K562 (cell line): ENCODE data around the gene VKORC1. TPM values are rescaled to one million over a fixed set of nuclear protein-coding genes. Genes with fewer than 3 reads are reported as not detected.
A peak's percentile ranks its signal among the peaks of the same experiment; 100 is the strongest.

Source experiments
- ATF7 ChIP-seq: fragments of 450-650 bp; IDR thresholded peaks from 2 replicates; pipeline ENCODE4 v1.7.1; 2014; ENCODE audit warnings: mild to moderate bottlenecking, moderate library complexity
- BMI1 ChIP-seq: fragments of 150-350 bp; IDR thresholded peaks from 2 replicates; pipeline ENCODE4 v1.6.1; 2014; ENCODE audit warnings: low read length
- COPS2 ChIP-seq: fragments of 450-650 bp; conservative IDR thresholded peaks from 2 replicates; pipeline ENCODE4 v1.6.1; 2016; ENCODE audit warnings: mild to moderate bottlenecking, moderate library complexity
- GABPB2 ChIP-seq: fragments of 250-450 bp; sonication (Bioruptor Pico); conservative IDR thresholded peaks from 2 replicates; pipeline ENCODE4 v1.5.1; 2021; ENCODE audit warnings: mild to moderate bottlenecking
- HOXB6 ChIP-seq: fragments of 250-450 bp; sonication (Bioruptor Pico); IDR thresholded peaks from 2 replicates; pipeline ENCODE4 v1.5.1; 2022; ENCODE audit warnings: mild to moderate bottlenecking, borderline replicate concordance
- KHSRP ChIP-seq: fragments of 450-650 bp; IDR thresholded peaks from 2 replicates; pipeline ENCODE4 v1.6.1; 2017
- KLF6 ChIP-seq: fragments of 250-450 bp; sonication (Bioruptor Pico); IDR thresholded peaks from 2 replicates; pipeline ENCODE4 v1.4.0; 2020; ENCODE audit warnings: mild to moderate bottlenecking, moderate library complexity, borderline replicate concordance
- POLR2B ChIP-seq: fragments of 450-650 bp; IDR thresholded peaks from 2 replicates; pipeline ENCODE4 v1.6.1; 2018; ENCODE audit warnings: low read depth; ENCODE audit not compliant: partially characterized antibody
- ZBTB1 ChIP-seq: sonication (generic); formaldehyde crosslinking; IDR thresholded peaks from 2 replicates; pipeline ENCODE4 v1.8.1; 2023; ENCODE audit warnings: missing genetic modification reagents, low read depth, mild to moderate bottlenecking, borderline replicate concordance
- ZNF354B ChIP-seq: fragments of 250-450 bp; sonication (Bioruptor Pico); IDR thresholded peaks from 2 replicates; pipeline ENCODE4 v1.4.0; 2020
- polyA plus RNA-seq, 8 experiments: library from polyadenylated mRNA; depleted of rRNA in 4 of 8; stranded (reverse) in 5 of 8; unstranded in 3 of 8; fragments of >200 nt; fragmentation: Nextera tagmentation in 2 of 8; fragmentation: Illumina TruSeq in 1 of 8; extraction: Ambion mirVana in 2 of 8; extraction: Trizol in 1 of 8; gene quantifications; 2 replicates each; pipeline versions ENCODE4 v1.2.1 to v1.2.3, GENCODE V29; 2011 to 2014; ENCODE audit warnings: inconsistent platforms in 1 of 8, missing spikeins in 1 of 8
- total RNA-seq, 7 experiments: library from RNA; depleted of rRNA in 6 of 7; stranded (reverse); fragments of >200 nt in 6 of 7; fragmentation: Illumina TruSeq in 2 of 7; extraction: Trizol in 2 of 7; gene quantifications; 2 replicates each; pipeline versions ENCODE4 v1.2.1 to v1.2.3, GENCODE V29; 2011 to 2021; ENCODE audit warnings: low replicate concordance in 1 of 7
- TF ChIP-seq, protein P1 (sequence below): fragments of 250-450 bp; sonication (Bioruptor Pico); IDR thresholded peaks from 2 replicates; pipeline ENCODE4 v1.8.0; 2022; ENCODE audit warnings: moderate library complexity, mild to moderate bottlenecking, inconsistent platforms
- TF ChIP-seq, protein P2 (sequence below), 2 experiments: fragments of 450-650 bp in 1 of 2; sonication (generic) in 1 of 2; formaldehyde crosslinking in 1 of 2; IDR thresholded peaks in 1 of 2; conservative IDR thresholded peaks in 1 of 2; 2 replicates each; pipeline versions ENCODE4 v1.6.1 to v1.8.1; 2016 to 2023; ENCODE audit warnings: mild to moderate bottlenecking in 2 of 2, moderate library complexity in 2 of 2, inconsistent platforms in 1 of 2, missing genetic modification reagents in 1 of 2
- TF ChIP-seq, protein P3 (sequence below): sonication (generic); formaldehyde crosslinking; IDR thresholded peaks from 2 replicates; pipeline ENCODE4 v1.8.1; 2023; ENCODE audit warnings: mild to moderate bottlenecking, missing genetic modification reagents
- TF ChIP-seq, protein P4 (sequence below): sonication (generic); formaldehyde crosslinking; IDR thresholded peaks from 2 replicates; pipeline ENCODE4 v1.8.0; 2022; ENCODE audit warnings: missing genetic modification reagents, mild to moderate bottlenecking, moderate library complexity, borderline replicate concordance
- TF ChIP-seq, protein P5 (sequence below), 2 experiments: fragments of 150-350 bp in 1 of 2; IDR thresholded peaks; 2 replicates each; pipeline ENCODE4 v1.6.1; 2012 to 2016; ENCODE audit warnings: low read depth in 2 of 2, low read length in 2 of 2, mild to moderate bottlenecking in 1 of 2, moderate library complexity in 1 of 2
- TF ChIP-seq, protein P6 (sequence below): IDR thresholded peaks from 2 replicates; pipeline ENCODE4 v1.6.1; 2014; ENCODE audit warnings: antibody characterized with exemption

The VKORC1 gene
- total and polyA plus RNA-seq, 9 of the 15 experiments (the other 6 are each of a cell fraction or from before 2014, with no cell fraction given), result 30.0 to 119 (median 62.1) TPM

DNA sequence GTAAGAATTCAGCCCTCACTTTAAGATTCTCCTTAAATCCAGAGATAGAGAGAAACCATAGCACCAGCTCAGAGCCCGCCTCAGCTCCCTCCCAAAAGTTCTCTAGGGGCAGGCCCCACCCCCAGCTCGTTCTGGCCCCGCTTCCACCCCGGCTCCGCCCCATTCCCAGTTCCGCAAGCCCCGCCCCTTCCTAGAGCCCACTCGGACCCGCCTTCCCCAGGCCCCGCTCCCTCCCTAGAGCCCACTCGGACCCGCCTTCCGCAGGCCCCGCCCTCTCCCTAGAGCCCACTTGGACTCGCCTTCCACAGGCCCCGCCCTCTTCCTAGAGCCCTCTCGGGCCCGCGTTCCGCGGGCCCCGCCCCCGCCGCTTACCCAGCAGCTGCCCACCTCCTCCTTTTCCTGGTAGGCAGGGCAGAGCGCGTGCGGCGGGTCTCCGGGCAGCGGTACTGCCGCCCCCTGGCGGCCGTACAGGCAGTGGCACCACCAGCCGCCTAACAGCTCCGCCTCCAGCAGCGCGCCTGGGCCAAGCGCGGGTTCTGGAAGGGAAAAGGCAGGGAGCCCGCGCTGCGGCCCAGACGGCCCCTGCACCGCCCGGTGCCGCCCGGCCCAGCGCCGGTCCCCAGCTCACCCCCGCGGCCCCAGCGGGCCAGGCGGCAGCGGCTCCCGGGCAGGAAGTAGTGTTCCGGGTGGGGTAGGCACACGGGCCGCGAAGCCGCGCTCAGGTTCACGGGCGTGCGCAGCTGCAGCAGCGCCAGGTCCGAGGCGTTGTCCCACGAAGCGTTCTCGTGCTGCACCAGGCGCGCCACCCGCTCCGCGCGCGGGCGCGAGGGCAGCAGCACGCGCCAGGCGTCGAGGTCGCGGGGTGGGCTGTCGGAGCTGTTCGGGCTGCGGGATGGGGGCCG, 47.8 kb upstream of the VKORC1 start (continued):
- TF ChIP-seq, protein P1, sequence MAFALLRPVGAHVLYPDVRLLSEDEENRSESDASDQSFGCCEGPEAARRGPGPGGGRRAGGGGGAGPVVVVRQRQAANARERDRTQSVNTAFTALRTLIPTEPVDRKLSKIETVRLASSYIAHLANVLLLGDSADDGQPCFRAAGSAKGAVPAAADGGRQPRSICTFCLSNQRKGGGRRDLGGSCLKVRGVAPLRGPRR, result no peak
- TF ChIP-seq, protein P2, sequence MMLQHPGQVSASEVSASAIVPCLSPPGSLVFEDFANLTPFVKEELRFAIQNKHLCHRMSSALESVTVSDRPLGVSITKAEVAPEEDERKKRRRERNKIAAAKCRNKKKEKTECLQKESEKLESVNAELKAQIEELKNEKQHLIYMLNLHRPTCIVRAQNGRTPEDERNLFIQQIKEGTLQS (IDR thresholded peaks at IDR 0.05), result no peak
- TF ChIP-seq, protein P2 (CRISPR knock-in tag; conservative IDR thresholded peaks at IDR 0.05), result no peak
- peak; percentile 64; the same call in 1 of the 2 replicates for TF ChIP-seq ATF7
- no peak for TF ChIP-seq HOXB6
- TF ChIP-seq, protein P3, sequence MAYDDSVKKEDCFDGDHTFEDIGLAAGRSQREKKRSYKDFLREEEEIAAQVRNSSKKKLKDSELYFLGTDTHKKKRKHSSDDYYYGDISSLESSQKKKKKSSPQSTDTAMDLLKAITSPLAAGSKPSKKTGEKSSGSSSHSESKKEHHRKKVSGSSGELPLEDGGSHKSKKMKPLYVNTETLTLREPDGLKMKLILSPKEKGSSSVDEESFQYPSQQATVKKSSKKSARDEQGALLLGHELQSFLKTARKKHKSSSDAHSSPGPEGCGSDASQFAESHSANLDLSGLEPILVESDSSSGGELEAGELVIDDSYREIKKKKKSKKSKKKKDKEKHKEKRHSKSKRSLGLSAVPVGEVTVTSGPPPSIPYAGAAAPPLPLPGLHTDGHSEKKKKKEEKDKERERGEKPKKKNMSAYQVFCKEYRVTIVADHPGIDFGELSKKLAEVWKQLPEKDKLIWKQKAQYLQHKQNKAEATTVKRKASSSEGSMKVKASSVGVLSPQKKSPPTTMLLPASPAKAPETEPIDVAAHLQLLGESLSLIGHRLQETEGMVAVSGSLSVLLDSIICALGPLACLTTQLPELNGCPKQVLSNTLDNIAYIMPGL, result no peak
- TF ChIP-seq POLR2B, result no peak
- no peak for TF ChIP-seq ZNF354B (CRISPR knock-in tag)
- no peak for TF ChIP-seq BMI1
- TF ChIP-seq GABPB2 (CRISPR knock-in tag), result no peak
- TF ChIP-seq, protein P4, sequence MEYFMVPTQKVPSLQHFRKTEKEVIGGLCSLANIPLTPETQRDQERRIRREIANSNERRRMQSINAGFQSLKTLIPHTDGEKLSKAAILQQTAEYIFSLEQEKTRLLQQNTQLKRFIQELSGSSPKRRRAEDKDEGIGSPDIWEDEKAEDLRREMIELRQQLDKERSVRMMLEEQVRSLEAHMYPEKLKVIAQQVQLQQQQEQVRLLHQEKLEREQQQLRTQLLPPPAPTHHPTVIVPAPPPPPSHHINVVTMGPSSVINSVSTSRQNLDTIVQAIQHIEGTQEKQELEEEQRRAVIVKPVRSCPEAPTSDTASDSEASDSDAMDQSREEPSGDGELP, result peak; percentile 94
- TF ChIP-seq KHSRP, result no peak
- TF ChIP-seq, protein P5, sequence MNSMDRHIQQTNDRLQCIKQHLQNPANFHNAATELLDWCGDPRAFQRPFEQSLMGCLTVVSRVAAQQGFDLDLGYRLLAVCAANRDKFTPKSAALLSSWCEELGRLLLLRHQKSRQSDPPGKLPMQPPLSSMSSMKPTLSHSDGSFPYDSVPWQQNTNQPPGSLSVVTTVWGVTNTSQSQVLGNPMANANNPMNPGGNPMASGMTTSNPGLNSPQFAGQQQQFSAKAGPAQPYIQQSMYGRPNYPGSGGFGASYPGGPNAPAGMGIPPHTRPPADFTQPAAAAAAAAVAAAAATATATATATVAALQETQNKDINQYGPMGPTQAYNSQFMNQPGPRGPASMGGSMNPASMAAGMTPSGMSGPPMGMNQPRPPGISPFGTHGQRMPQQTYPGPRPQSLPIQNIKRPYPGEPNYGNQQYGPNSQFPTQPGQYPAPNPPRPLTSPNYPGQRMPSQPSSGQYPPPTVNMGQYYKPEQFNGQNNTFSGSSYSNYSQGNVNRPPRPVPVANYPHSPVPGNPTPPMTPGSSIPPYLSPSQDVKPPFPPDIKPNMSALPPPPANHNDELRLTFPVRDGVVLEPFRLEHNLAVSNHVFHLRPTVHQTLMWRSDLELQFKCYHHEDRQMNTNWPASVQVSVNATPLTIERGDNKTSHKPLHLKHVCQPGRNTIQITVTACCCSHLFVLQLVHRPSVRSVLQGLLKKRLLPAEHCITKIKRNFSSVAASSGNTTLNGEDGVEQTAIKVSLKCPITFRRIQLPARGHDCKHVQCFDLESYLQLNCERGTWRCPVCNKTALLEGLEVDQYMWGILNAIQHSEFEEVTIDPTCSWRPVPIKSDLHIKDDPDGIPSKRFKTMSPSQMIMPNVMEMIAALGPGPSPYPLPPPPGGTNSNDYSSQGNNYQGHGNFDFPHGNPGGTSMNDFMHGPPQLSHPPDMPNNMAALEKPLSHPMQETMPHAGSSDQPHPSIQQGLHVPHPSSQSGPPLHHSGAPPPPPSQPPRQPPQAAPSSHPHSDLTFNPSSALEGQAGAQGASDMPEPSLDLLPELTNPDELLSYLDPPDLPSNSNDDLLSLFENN (IDR thresholded peaks at IDR 0.05; ENCODE audit: low read depth in 2 of 2, low read length in 2 of 2), result no peak
- no peak for TF ChIP-seq KLF6
- no peak for TF ChIP-seq COPS2
- TF ChIP-seq, protein P6, sequence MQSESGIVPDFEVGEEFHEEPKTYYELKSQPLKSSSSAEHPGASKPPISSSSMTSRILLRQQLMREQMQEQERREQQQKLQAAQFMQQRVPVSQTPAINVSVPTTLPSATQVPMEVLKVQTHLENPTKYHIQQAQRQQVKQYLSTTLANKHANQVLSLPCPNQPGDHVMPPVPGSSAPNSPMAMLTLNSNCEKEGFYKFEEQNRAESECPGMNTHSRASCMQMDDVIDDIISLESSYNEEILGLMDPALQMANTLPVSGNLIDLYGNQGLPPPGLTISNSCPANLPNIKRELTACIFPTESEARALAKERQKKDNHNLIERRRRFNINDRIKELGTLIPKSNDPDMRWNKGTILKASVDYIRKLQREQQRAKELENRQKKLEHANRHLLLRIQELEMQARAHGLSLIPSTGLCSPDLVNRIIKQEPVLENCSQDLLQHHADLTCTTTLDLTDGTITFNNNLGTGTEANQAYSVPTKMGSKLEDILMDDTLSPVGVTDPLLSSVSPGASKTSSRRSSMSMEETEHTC, result peak; percentile 47; the same call in 1 of the 2 replicates
- no peak for TF ChIP-seq ZBTB1 (CRISPR knock-in tag)
